CD14-positive monocyte (primary cell): Measurements from ENCODE around the gene EN2. TPM values are rescaled to one million over a fixed set of nuclear protein-coding genes. Genes with fewer than 3 reads are reported as not detected.

ENCODE experiments used
- DNase-seq, 3 donors: peaks; one replicate each; pipeline ENCODE4 v3.0.0-alpha.2; 2011 to 2022
- H2AFZ ChIP-seq: 2 replicates; pipeline ENCODE4 v1.6.0; 2012; ENCODE audit warnings: mild to moderate bottlenecking, low read depth, low read length, inconsistent platforms; ENCODE audit not compliant: insufficient read depth, poor library complexity, severe bottlenecking
- H3K27ac ChIP-seq, 2 donors: 1 replicate in 1 of 2; 2 replicates in 1 of 2; pipeline ENCODE4 v1.5.1; 2012 to 2013; ENCODE audit warnings: low read length in 2 of 2, control low read depth in 1 of 2, inconsistent platforms in 1 of 2, low read depth in 1 of 2, mild to moderate bottlenecking in 1 of 2
- H3K27me3 ChIP-seq, 2 donors: one replicate each; pipeline versions ENCODE4 v1.6.0 to v1.6.1; 2011 to 2013; ENCODE audit warnings: low read length in 2 of 2; ENCODE audit not compliant: control insufficient read depth in 2 of 2, insufficient read depth in 2 of 2
- H3K36me3 ChIP-seq, 2 donors: replicated peaks in 1 of 2; 1 replicate in 1 of 2; 2 replicates in 1 of 2; pipeline versions ENCODE4 v1.5.1 to v1.6.1; 2012 to 2013; ENCODE audit warnings: low read length in 2 of 2, control low read depth in 1 of 2, inconsistent platforms in 1 of 2, mild to moderate bottlenecking in 1 of 2; ENCODE audit not compliant: insufficient read depth in 2 of 2, control insufficient read depth in 1 of 2
- H3K4me1 ChIP-seq, 2 donors: 1 replicate in 1 of 2; 2 replicates in 1 of 2; pipeline versions ENCODE4 v1.5.1 to v1.6.1; 2012 to 2013; ENCODE audit warnings: low read length in 2 of 2, control low read depth in 1 of 2, inconsistent platforms in 1 of 2, mild to moderate bottlenecking in 1 of 2, moderate library complexity in 1 of 2; ENCODE audit not compliant: insufficient read depth in 2 of 2, control insufficient read depth in 1 of 2
- H3K4me2 ChIP-seq: replicated peaks from 2 replicates; pipeline ENCODE3; 2012; ENCODE audit warnings: low read length, moderate library complexity, mild to moderate bottlenecking; ENCODE audit not compliant: poor library complexity, severe bottlenecking; ENCODE audit errors: extremely low read depth
- H3K4me3 ChIP-seq, 3 experiments: fragments of 200-600 bp in 1 of 3; sonication (generic) in 1 of 3; replicated peaks in 1 of 3; 1 replicate in 2 of 3; 2 replicates in 1 of 3; pipeline ENCODE4 v1.5.1; 2011 to 2013; ENCODE audit warnings: low read length in 3 of 3, mild to moderate bottlenecking in 3 of 3, control low read depth in 2 of 3, low read depth in 2 of 3, inconsistent platforms in 1 of 3, moderate library complexity in 1 of 3
- H3K79me2 ChIP-seq: 2 replicates; pipeline ENCODE4 v1.6.0; 2012; ENCODE audit warnings: mild to moderate bottlenecking, control low read depth, inconsistent platforms, low read length, moderate library complexity; ENCODE audit not compliant: insufficient read depth
- H3K9ac ChIP-seq: 2 replicates; pipeline ENCODE4 v1.6.0; 2017; ENCODE audit warnings: low read length, mild to moderate bottlenecking; ENCODE audit not compliant: insufficient read depth, poor library complexity, severe bottlenecking
- H3K9me3 ChIP-seq, 2 donors: replicated peaks in 1 of 2; 1 replicate in 1 of 2; 2 replicates in 1 of 2; pipeline versions ENCODE4 v1.5.1 to v1.6.1; 2012 to 2013; ENCODE audit warnings: low read length in 2 of 2, control low read depth in 1 of 2; ENCODE audit not compliant: control insufficient read depth in 1 of 2, insufficient read depth in 1 of 2
- H4K20me1 ChIP-seq: 2 replicates; pipeline ENCODE4 v1.6.0; 2012; ENCODE audit warnings: mild to moderate bottlenecking, low read length, control low read depth, moderate library complexity; ENCODE audit not compliant: insufficient read depth
- H3K27ac Mint-ChIP-seq, 7 donors: one replicate each; pipeline ENCODE4 v1.8.0; 2020; ENCODE audit warnings: mild to moderate bottlenecking in 7 of 7, mixed read lengths in 7 of 7, moderate library complexity in 6 of 7, inconsistent platforms in 2 of 7
- H3K27me3 Mint-ChIP-seq, 3 donors: one replicate each; pipeline ENCODE4 v1.8.0; 2021 to 2022; ENCODE audit warnings: low read depth in 3 of 3, mild to moderate bottlenecking in 3 of 3, mixed read lengths in 3 of 3, moderate library complexity in 3 of 3, inconsistent platforms in 1 of 3
- H3K36me3 Mint-ChIP-seq, 2 donors: one replicate each; pipeline ENCODE4 v1.8.0; 2020; ENCODE audit warnings: mixed read lengths in 2 of 2, inconsistent platforms in 1 of 2, mild to moderate bottlenecking in 1 of 2
- H3K4me1 Mint-ChIP-seq: one replicate; pipeline ENCODE4 v1.8.0; 2020; ENCODE audit warnings: mild to moderate bottlenecking, mixed read lengths
- H3K4me3 Mint-ChIP-seq, 2 donors: one replicate each; pipeline ENCODE4 v1.8.0; 2020; ENCODE audit warnings: mild to moderate bottlenecking in 2 of 2, mixed read lengths in 2 of 2, moderate library complexity in 1 of 2
- H3K9me3 Mint-ChIP-seq, 7 donors: one replicate each; pipeline ENCODE4 v1.8.0; 2020 to 2022; ENCODE audit warnings: mixed read lengths in 7 of 7, mild to moderate bottlenecking in 6 of 7, moderate library complexity in 6 of 7, inconsistent platforms in 2 of 7
- CTCF ChIP-seq: fragments of 200-600 bp; IDR thresholded peaks from one replicate; pipeline ENCODE4 v1.8.0; 2022; ENCODE audit warnings: antibody characterized with exemption, mild to moderate bottlenecking
- WGBS: methylation state at CpG from one replicate; pipeline ENCODE4 v1.1.5; 2013; ENCODE audit warnings: missing lambda C conversion rate; ENCODE audit not compliant: insufficient coverage; 5-methylcytosine and 5-hydroxymethylcytosine counted together
- intact Hi-C, 2 donors: fragments of 100-400 bp; cut with micrococcal nuclease; formaldehyde crosslinking; loops; one replicate each; pipeline versions ENCODE4 v1.15.0 to v1.15.1; 2023
- polyA plus RNA-seq, 3 donors: library from polyadenylated mRNA; depleted of rRNA in 1 of 3; unstranded in 2 of 3; stranded (reverse) in 1 of 3; fragments of 300-500 nt in 2 of 3; fragments of >200 nt in 1 of 3; fragmentation: Illumina TruSeq in 2 of 3; gene quantifications; 1 replicate in 2 of 3; 2 replicates in 1 of 3; pipeline ENCODE4 v1.2.3, GENCODE V29; 2012 to 2021

The EN2 gene
- polyA plus RNA-seq, 3 donors: not detected

GRCh38 chr7:155422599-155423336 is 35.2 kb upstream of the EN2 start:
- H3K9ac ChIP-seq: no peak overlapping the region
- H3K4me3 Mint-ChIP-seq: no peak overlapping the region
- H3K9me3 ChIP-seq: no peaks in the 10 kb centered on the region
- no peaks in the 10 kb centered on the region for H4K20me1 ChIP-seq
- no peak overlapping the region for H3K27ac Mint-ChIP-seq
- peaks cover 0 to 2% (median 0%) of the 10 kb centered on the region in 7 donors for H3K9me3 Mint-ChIP-seq
- no peak overlapping the region for H3K4me2 ChIP-seq
- TF ChIP-seq CTCF: no peak
- H3K4me1 ChIP-seq: no peaks in the 10 kb centered on the region
- WGBS: 59% methylated on average over 9 of the region's 19 CpGs
- H3K27me3 ChIP-seq: peaks cover 0 to 2% of the 10 kb centered on the region in 2 donors
- no peaks in the 10 kb centered on the region for H3K79me2 ChIP-seq
- H3K36me3 Mint-ChIP-seq: no peaks in the 10 kb centered on the region
- no peak overlapping the region for H3K27ac ChIP-seq
- intact Hi-C loops: no loop called here
- H3K36me3 ChIP-seq: no peaks in the 10 kb centered on the region
- H3K4me1 Mint-ChIP-seq: no peaks in the 10 kb centered on the region
- peaks cover 11 to 30% (median 14%) of the 10 kb centered on the region in 3 donors for H3K27me3 Mint-ChIP-seq
- no peak overlapping the region for H3K4me3 ChIP-seq
- no peak overlapping the region for H2AFZ ChIP-seq
- no peak for DNase-seq

- Histone ChIP-seq H3K9me3 (no peaks in the 10 kb centered on the region), H4K20me1 (no peaks in the 10 kb centered on the region), H2AFZ (no peak overlapping the region), H3K4me3 (no peak overlapping the region), H3K4me2 (no peak overlapping the region), H3K27me3 (peaks cover 0 to 4% of the 10 kb centered on the region in 2 donors), H3K9ac (no peak overlapping the region), H3K36me3 (no peaks in the 10 kb centered on the region), H3K4me1 (no peaks in the 10 kb centered on the region), H3K79me2 (no peaks in the 10 kb centered on the region), H3K27ac (no peak overlapping the region)
- peaks cover 0 to 2% (median 0%) of the 10 kb centered on the region in 7 donors for H3K9me3 Mint-ChIP-seq
- intact Hi-C loops: no loop called here
- no peak overlapping the region for H3K27ac Mint-ChIP-seq
- peaks cover 13 to 32% (median 15%) of the 10 kb centered on the region in 3 donors for H3K27me3 Mint-ChIP-seq
- H3K36me3 Mint-ChIP-seq: no peaks in the 10 kb centered on the region
- no peak for DNase-seq
- H3K4me3 Mint-ChIP-seq: no peak overlapping the region
- whole genome bisulfite sequencing: 88% methylated on average over 24 of the region's 24 CpGs
- no peak for TF ChIP-seq CTCF
- no peaks in the 10 kb centered on the region for H3K4me1 Mint-ChIP-seq
These were observed 34.3 kb upstream of the EN2 start for GRCh38 chr7:155423337-155424285.
